Stimulated activated CD8-positive, alpha-beta memory T cell treated with anti-CD3 and anti-CD28 coated beads, Interleukin-4, amount 100 ng/mL, for 48 hours (primary cell): Measurements from ENCODE around the gene RGS6.

Experiments used
- DNase-seq: peaks from one replicate; pipeline ENCODE4 v3.0.0-alpha.2; 2020

The RGS6 gene

DNA sequence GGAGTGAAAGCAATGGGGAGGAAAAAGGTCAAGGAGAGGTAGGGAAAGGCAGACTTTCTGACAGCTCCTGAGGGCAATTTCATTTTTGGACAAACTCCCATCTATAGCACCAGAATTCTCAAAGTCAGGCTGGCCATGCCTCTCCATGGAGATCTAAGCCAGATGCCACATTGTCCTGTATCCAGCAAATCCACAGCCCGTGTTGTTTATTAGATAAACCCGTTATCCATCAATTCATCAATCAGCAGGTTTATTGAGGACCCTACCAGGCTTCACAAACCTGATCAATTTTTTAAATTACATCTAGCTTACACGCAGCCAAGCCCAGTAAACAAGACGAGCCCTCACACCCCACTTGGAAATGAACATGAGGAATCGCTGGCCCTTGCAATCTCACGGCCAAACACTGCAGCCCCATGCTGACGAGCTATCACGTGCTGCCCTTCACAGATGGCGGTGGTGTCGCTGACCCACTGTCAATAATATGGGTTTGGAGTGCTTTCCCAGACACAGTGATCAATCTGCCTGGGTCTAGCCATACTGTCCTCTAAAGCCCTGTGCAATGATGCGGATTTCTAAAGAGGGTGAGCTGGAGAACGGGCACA lies 628.8 kb downstream of the RGS6 start:
- no peak for DNase-seq

DNA sequence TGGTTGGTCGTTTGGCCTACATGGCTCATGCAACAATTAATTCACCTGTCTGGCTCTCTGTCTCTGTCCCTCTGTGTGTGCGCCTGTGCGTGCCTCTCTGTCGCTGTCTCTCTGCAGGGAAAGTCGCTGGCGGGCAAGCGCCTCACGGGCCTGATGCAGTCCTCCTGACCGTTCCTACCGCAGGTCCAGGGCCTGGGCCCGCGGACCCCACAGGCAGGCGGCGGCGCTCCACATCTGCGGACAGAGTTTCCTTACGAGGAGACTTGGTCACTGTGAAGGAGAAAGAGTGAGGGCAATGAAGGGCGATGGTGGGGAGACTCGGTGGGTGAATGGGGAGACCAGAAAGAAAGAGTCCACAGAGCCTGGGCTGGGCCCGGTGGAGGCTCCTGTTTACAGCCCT lies 630.1 kb downstream of the RGS6 start:
- DNase-seq = no peak

GRCh38 chr14:72563676-72564075 lies 631.4 kb downstream of the RGS6 start:
- no peak for DNase-seq

- no peak for DNase-seq
These were observed 632.9 kb downstream of the RGS6 start for GRCh38 chr14:72565149-72565559.

GRCh38 chr14:72565917-72566316 lies 633.7 kb downstream of the RGS6 start:
- no peak for DNase-seq

DNA sequence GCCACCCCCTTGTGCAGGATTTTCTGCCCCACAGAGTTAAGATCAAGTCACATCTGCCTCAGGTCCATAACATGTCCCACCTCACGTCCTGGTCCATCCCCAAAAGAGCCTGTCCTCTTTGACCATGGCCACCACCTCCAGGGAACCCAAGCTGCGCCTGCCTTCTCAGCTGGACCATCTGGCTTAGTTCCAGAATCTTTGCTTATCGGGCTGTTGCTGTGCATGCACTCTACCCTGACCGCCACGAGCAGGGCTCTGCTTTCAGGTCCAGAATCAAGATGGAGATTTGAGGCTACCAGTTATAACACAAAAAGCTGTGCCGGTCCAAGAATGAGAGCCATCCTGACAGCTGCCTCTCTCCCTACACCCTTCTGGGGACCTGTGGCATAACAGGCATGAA lies 635.0 kb downstream of the RGS6 start:
- no peak for DNase-seq

DNA sequence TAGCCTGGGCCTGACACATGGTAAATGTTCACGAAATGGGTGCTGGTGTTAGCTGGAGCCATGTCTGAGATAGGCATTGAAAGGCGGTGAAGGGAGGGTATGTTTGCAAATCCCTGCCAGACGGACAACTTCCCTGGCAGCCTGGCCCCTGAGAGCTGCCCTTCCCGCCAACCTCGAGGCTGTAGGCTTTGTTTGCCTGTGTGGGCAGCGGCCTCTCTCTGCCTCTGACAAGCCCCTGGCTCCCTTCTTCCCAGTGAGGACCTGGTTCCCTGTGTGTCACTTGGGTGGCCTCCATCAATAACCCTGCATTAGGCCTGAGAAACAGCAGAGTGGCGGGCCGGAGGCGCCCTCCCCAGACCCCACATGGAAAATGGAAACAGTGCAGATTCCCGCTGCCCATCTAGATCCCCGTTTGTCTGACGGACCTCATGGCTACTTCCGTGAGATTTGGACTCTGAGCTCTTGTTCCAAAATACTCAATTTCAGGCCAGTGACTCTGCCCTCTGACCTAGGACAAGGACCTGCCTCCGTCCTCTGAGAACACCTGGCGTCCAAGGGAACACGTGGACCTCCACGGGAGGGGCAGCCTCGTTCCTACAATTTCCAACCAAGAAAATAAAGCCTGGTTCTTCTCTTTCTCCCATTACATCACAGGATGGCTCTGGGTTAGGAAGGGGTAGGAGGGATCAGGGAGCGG lies 636.2 kb downstream of the RGS6 start:
- no peak for DNase-seq

DNA sequence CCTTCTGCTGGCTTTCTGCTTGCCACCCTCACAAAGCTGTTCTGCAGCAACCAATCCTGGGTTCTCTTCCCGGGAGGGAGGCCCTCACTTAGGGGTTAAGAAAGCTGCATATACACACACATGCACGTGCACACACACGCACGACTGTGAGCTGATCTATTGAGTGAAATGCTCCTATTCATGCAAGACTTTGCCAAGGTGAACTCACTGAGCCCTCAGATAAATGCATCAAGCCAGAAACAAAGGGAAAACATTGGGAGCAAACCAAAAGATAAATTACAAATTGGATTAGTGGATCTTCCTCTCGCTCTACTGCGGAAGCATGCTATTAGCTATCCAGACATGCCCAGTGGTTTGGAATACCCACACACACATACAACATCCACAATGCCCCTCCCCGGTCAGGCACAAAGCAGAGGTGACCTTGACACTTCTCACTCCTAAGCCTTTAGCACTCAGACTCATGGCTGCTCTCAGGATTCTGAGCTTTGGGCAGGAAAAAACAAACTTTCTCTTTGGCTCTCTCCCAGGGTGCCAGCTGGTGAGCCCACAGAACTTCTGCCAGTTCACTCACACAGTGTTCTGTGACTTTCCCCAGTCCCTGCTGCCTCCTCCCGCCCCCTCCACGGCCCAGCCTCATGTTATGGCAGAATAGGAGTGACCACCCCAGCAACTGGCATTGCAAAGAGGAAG lies 641.6 kb downstream of the RGS6 start:
- no peak for DNase-seq

DNA sequence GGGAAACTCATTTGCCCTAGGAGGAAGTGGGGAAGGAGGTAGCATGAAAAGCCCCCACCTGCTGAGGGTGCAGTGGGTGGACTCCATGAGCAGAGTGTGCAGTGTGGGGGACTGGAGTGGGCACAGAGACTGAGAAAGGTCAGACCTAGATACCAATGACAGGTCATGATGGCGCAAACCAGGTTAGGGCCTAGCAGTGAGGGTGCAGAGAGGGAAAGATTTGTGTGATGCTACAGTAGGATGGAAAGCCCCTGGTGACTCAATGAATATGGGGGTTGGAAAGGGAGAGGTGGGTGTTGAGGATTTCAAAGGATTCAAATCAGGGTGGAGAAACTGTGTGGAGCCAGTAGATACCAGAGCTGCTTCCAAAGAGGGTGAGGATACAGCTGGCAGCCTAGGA lies 642.5 kb downstream of the RGS6 start:
- no peak for DNase-seq

DNA sequence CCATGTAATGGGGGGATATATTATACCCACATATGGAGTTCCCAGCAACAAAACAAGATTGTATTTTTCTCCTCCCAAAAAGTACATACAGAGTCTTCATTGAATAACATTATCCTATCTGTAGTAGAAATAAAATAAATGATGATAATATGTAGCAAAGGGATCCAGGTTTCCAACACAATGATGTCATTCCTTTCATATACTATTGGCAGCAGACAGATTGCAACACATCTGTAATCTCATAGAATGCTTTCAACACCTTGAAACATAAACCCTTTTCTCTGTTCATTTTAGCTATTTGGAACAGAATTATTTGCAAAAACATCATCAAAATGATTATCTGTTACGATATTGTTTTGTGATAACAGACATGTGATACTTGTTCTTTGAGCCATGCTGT lies 644.0 kb downstream of the RGS6 start:
- DNase-seq = no peak

DNA sequence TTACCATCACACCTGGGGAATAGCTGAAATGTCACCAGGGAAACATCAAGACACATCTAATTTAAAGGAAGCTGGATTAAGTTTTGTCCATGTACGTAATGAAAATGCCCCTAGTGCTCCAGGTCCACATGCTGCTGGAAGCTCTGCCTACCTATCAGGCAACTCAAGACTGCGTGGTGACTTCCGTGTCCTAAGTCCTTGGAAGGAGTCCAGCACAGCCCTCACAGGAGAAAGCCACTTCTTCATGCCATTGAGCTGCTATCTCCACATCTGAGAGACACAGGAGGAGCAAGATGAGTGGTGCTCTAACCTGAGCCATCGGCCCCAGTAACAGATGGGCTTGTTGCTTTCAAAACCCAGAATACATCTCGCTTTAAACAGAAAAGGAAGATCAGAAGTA lies 645.3 kb downstream of the RGS6 start:
- no peak for DNase-seq

DNA sequence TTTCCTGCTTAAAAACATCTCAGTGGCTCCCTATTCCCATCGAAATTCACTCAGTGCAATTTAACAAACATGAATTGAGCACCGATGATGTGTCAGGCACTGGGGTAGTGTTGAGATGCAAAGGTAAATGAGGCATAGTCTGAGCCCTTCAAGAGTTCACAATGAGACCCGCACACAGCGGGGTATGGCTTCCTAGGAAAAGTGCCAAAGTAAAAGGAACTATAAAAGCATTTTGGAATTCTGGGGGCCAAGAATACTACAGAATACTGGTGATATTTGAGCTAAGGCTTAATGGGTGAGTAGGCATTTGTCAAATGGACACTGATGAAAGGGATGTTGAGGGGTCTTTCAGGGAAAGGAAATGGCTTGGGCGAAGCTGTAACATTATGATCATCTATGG lies 646.3 kb downstream of the RGS6 start:
- DNase-seq = no peak

DNA sequence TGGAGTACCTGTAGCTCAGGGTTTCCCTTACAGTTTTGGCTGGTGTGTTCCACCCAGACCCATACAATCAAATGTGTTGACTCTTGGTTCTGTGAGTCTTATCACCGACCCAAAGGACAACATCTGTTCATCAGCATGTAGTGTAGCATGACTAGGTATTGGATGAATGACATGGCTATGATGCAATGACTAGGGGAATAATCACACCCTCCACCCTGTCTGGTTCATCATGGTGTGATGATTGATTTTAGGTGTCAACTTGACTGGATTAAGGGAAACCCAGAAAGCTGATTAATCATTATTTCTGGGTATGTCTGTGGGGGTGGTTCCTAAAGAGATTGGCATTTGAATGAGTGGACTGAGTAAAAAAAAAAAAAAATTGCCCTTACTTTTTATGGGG lies 650.4 kb downstream of the RGS6 start:
- DNase-seq = no peak

DNA sequence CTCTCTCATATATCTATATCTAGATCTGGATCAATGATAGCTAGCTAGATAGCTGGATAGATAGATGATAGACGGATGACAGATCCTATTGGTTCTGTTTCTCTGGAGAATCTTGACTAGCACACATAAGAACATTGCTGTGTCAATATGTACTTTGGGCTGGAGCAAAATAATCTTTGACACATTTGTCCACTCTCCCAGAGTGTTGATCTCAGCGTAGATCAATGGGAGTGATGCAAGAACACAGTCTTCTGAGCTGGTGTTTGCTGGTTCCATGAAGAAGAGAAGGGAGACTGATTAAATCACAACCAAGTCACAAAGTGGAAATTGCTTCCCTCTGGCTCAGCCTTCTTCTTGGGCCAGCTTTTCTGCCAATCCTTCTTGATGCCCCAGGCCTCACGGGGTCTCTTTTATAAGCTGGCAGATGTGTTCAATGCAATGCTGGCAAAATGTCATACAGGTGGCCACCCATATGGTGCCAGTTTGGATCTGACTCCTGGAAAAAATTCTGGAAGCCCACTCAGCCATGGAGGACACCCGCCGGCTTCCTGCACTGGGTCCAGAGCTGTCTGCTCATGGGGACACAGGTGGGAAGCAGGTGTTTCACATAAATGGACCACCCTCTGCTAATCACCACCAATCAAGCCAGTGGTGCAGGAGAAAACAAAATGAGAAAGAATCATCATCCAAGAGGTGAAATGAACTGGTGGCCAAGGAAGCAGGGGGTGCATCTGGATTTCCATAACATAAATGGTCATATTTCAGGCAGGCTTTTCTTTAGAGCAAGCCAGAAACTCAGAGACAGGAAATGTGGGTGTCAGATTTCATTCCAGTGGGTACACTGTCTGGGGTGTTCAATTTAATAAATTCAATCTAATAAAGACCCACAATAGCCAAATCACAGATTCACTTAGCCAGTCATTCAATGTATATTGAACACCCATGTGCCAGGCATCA lies 651.4 kb downstream of the RGS6 start:
- no peak for DNase-seq

GRCh38 chr14:72588521-72588920 lies 656.3 kb downstream of the RGS6 start:
- DNase-seq = no peak

DNA sequence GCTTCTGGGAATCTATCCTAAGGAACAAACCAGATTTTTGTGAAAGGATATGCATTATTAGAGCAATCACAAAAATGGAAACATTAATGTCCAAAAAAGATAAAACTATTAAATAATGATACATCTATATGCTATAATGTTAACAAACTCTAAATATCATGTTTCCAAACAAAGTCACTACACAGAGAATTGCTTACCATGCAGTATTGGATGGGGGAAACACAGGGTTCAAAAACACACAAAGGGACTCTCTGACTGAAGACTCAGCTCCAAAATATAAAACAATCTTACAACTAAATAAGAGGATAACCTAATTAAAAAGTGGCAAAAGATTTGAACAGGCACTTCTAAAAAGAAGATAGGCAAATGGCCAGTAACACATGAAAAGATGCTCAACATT lies 657.4 kb downstream of the RGS6 start:
- no peak for DNase-seq

DNA sequence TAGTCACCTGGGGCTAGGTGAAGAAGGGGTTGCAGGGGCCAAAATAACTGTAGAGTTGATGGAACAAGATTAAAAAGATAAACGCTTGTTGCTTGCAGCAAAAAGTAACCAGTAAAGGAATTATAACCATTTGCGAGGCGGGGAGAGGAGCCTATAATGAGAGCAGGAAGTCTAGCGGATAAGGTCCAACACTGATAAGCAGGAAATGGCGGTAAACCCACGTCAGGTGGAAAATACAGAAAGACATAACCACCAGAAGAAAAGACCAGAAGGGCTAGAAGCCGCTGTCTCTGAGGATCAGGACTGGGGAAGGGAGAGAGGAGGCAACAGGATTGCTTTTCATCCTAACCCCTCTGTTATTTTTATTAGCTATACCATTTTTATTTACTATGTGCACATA lies 658.3 kb downstream of the RGS6 start:
- no peak for DNase-seq

DNA sequence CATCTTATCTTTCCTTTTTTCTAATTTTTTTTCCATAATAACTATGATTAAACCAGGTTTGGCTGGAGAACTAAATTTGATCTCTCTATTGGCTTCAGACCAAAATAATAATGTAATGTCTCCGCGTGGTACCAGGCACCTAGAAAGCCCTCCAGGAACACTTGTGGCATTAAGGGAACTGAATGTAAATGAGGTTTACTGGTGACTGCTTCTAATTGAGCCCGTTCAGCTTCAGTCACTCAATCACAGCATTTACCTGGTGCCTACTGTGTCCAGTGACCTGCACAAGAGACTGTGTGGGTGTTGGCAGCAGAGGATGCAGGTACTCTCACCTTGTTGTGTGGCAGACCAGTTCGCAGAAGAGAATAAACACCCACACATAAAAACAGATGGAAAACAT lies 659.2 kb downstream of the RGS6 start:
- no peak for DNase-seq

DNA sequence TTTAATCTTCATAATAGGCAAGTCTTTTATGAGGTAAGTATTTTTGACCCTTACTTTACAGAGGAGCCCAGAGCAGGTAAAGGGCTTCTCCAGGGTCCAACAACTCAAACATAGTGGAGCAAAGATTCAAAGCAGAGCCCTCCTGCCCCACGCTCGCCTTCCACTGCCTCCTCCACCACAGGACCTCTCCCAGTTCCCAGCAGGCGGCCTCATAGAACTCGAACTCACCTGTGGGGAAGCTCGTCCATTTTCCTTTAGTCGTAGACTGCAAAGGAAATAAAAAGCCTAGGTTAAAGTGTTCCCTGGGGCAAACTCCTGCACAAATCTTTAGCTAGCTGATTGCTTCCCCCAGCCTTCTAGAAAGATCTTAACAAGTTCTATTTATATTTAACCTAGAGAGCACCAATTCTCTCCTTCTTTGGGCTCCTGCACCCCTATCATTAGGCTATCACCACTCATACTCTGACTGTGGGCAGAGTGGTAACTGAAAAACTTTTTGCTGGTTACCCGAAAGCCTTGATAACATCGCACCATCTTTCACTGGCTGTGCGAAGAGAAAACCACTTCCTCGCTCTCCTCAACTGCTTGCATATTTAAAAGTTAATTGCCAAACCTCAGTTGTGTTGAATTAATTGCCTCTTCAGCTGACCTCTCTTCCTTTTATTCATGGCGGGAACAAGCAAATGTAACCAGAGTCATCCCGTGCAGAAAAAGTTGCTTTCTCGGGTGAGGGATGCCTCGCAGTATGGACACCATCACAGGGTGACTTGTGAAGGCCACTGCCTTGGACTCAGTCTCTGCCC lies 662.1 kb downstream of the RGS6 start:
- DNase-seq = peak; percentile 34

GRCh38 chr14:72595152-72595862 lies 663.1 kb downstream of the RGS6 start:
- DNase-seq = no peak
